Frontal cortex (tissue), 4 donors: ENCODE data around the gene ZNF668. TPM values are rescaled to one million over a fixed set of nuclear protein-coding genes. Genes with fewer than 3 reads are reported as not detected.

Experiments
- DNase-seq, 2 donors: peaks; one replicate each; pipeline ENCODE4 v3.0.0; 2012; ENCODE audit warnings: low spot score in 2 of 2
- FAIRE-seq: peaks from 2 replicates; lab custom pipeline; 2012; peaks lifted over from hg19 to GRCh38; lab: Jason Lieb, UNC
- total RNA-seq: library from RNA; depleted of rRNA; stranded (reverse); fragments of >200 nt; gene quantifications from one replicate; pipeline ENCODE4 v1.2.3, GENCODE V29; 2014
- donor health status: control.
- donor health status: control.
- donor health status: control.

The ZNF668 gene
- total RNA-seq, 1 donor from 2014 or later: 9.0 TPM

DNA sequence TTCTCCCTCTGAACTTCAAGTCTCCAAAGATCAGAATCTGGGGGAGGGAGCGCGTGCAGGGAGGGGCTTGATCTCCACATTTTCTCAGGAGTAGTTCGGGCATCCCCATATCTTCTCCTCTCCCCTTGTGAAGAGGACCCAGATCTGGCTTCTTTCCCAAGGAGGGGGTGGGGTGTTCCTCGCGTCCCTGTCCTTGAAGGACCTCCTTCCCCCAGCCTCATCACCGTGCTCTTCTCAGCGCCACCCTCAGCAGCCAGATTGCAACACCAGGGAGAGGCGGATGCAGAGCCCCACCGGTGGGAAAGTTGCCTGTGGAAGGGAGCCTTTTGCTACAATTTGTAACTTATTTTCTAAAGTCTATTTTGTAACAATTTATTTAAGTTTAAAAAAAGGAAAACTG is 9.0 kb upstream of the ZNF668 start:
- no peak for FAIRE-seq
- no peak for DNase-seq

DNA sequence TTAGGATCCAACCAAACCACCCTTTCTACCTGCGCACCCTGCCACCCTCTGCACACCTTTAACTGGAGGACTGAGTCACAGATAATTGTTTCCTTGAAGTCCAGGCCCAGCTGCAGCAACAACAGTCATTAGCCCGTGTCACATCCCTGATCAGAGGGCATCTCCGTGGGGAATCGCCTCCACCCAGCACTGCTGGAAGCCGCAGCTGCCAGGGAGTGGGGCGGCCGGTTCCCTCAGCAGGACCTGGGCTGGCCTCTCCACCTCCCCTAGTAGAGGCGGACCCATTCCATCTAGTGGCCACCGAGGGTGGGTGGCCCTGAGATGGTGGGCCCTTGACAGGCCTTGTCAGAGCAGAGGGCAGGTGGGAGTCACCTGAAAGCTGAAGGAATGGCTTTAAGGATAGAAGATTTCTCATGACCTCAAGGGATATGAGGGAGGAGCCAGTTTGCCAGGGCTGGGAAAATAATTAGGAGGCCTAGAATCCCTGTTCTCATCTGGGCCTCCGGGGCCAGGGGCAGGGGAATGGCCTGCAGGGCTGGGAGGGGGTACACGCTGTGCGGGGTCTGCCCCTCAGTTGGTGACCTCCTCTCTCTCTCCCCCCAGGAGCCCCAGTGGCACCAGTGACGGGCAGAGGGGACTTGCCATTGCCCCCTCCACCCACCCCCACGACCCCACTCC is 8.5 kb upstream of the ZNF668 start:
- DNase-seq (no peak), FAIRE-seq (no peak)

DNA sequence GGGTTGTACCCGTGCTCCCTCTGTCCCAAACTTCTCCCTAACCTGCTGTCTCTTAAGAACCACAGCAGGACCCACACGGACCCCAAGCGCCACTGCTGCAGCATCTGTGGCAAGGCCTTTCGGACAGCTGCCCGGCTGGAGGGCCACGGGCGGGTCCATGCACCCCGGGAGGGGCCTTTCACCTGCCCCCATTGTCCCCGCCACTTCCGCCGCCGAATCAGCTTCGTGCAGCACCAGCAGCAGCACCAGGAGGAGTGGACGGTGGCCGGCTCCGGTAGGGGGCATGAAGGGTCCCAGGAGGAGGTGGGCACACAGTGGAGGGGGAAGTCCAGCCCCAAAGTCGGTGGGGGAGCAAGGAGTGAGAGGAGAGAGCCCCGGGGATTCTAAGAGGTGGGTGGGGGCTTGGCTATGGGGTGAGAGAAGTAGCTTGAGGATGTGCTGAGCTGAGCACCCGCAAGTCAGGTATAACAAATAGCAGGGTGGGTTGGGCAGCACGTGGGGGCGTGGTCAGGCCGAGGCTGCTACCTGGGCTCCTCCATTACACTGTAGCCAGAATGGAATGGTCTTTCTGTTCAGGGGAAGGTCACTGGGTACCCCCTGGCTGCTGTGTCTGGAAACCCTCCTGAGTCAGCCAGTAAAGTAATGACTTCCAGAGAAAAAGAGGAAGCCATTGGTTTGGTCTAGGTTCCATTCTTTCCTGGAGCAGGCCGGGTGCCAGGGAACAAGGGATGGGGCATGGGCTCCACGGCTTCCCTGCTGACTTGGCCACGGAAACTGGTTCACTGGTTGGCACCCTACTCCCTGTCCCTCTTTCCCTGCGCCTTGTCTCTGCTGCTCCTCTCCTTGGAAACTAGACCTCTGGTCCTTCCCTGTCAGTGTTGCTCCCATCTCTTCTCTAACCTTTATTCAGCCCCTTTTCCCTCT is 7.7 kb upstream of the ZNF668 start:
- FAIRE-seq (no peak), DNase-seq (no peak)

DNA sequence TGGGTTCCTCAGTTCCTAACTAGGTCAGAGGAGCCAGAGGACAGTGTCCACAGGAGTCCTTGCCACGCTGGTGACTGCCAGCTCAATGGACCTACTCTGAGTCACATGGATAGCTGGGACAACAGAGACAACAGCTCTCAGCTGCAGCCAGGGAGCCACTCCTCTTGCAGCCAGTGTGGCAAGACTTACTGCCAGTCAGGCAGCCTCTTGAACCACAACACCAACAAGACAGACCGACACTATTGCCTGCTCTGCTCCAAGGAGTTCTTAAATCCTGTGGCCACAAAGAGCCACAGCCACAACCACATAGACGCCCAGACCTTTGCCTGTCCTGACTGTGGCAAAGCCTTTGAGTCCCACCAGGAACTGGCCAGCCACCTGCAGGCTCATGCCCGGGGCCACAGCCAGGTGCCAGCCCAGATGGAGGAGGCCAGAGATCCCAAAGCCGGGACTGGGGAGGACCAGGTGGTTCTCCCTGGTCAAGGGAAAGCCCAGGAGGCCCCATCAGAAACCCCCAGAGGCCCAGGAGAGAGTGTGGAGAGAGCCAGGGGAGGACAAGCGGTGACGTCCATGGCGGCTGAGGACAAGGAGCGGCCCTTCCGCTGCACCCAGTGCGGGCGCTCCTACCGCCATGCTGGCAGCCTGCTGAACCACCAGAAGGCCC is 6.8 kb upstream of the ZNF668 start:
- FAIRE-seq (no peak), DNase-seq (no peak)

DNA sequence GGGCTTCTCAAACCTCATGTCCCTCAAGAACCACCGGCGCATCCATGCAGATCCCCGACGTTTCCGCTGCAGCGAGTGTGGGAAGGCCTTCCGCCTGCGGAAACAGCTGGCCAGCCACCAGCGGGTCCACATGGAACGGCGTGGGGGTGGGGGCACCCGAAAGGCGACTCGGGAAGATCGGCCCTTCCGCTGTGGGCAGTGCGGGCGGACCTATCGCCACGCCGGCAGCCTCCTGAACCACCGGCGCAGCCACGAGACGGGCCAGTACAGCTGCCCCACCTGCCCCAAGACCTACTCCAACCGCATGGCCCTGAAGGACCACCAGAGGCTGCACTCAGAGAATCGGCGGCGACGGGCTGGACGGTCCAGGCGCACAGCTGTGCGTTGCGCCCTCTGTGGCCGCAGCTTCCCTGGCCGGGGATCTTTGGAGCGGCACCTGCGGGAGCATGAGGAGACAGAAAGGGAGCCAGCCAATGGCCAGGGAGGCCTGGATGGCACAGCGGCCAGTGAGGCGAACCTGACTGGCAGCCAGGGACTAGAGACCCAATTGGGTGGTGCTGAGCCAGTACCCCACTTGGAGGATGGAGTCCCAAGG is 6.1 kb upstream of the ZNF668 start:
- no peak for FAIRE-seq

DNA sequence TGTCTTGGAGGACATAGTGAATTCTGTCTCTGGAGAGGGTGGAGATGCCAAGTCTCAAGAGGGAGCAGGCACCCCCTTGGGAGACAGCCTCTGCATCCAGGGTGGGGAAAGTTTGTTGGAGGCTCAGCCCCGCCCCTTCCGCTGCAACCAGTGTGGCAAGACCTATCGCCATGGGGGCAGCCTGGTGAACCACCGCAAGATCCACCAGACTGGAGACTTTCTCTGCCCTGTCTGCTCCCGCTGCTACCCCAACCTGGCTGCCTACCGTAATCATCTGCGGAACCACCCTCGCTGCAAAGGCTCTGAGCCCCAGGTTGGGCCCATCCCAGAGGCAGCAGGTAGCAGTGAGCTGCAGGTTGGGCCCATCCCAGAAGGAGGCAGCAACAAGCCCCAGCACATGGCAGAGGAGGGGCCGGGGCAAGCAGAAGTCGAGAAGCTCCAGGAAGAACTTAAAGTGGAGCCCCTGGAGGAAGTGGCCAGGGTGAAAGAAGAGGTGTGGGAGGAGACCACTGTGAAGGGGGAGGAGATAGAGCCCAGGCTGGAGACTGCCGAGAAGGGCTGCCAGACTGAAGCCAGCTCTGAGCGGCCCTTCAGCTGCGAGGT is 5.4 kb upstream of the ZNF668 start:
- FAIRE-seq: no peak
- no peak for DNase-seq

More for the DNA sequence above, 6.1 kb upstream of the ZNF668 start:
- DNase-seq: no peak

DNA sequence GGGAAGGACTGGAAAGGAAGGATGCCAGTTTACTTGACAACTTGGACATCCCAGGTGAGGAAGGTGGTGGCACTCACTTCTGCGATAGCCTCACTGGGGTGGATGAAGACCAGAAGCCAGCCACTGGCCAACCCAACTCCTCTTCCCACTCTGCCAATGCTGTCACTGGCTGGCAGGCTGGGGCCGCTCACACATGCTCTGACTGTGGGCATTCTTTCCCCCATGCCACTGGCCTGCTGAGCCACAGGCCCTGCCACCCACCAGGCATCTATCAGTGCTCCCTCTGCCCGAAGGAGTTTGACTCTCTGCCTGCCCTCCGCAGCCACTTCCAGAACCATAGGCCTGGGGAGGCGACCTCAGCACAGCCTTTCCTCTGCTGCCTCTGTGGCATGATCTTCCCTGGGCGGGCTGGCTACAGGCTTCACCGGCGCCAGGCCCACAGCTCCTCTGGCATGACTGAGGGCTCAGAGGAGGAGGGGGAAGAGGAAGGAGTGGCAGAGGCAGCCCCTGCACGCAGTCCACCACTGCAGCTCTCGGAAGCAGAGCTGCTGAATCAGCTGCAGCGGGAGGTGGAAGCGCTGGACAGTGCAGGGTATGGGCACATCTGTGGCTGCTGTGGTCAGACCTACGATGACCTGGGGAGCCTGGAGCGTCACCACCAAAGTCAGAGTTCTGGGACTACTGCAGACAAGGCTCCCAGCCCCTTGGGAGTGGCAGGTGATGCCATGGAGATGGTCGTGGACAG is 4.7 kb upstream of the ZNF668 start:
- DNase-seq (no peak), FAIRE-seq (no peak)

DNA sequence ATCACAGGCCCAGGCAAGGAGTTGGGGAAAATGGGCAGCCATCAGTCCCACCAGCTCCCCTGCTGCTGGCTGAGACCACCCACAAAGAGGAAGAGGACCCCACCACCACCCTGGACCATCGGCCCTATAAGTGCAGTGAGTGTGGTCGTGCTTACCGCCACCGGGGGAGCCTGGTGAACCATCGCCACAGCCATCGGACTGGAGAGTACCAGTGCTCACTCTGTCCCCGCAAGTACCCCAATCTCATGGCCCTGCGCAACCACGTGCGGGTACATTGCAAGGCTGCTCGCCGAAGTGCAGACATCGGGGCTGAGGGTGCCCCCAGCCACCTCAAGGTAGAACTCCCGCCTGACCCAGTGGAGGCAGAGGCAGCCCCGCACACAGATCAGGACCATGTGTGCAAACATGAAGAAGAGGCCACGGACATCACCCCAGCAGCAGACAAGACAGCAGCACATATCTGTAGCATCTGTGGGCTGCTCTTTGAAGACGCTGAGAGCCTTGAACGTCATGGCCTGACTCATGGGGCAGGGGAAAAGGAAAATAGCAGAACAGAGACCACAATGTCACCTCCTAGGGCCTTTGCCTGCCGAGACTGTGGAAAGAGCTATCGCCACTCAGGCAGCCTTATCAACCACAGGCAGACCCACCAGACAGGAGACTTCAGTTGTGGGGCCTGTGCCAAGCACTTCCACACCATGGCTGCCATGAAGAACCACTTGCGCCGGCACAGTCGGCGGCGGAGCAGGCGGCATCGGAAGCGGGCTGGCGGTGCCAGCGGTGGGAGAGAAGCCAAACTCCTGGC is 3.8 kb upstream of the ZNF668 start:
- FAIRE-seq: no peak
- DNase-seq: no peak

DNA sequence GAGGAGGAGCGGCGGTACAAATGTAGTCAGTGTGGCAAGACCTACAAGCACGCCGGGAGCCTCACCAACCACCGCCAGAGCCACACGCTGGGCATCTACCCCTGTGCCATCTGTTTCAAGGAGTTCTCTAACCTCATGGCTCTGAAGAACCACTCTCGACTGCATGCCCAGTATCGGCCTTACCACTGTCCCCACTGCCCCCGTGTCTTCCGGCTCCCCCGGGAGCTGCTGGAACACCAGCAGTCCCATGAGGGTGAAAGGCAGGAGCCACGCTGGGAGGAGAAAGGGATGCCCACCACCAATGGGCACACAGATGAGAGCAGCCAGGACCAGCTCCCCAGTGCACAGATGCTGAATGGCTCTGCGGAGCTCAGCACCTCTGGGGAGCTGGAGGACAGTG is 3.0 kb upstream of the ZNF668 start:
- DNase-seq (no peak), FAIRE-seq (no peak)

DNA sequence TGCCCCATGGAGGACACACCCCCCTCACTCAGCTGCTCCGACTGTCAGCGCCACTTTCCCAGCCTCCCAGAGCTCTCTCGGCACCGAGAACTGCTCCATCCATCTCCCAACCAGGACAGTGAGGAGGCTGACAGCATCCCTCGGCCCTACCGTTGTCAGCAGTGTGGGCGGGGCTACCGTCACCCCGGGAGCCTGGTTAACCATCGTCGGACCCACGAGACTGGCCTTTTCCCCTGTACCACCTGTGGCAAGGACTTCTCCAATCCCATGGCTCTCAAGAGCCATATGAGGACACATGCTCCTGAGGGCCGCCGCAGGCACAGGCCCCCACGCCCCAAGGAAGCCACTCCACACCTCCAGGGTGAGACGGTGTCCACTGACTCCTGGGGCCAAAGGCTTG is 2.3 kb upstream of the ZNF668 start:
- DNase-seq: no peak
- no peak for FAIRE-seq

DNA sequence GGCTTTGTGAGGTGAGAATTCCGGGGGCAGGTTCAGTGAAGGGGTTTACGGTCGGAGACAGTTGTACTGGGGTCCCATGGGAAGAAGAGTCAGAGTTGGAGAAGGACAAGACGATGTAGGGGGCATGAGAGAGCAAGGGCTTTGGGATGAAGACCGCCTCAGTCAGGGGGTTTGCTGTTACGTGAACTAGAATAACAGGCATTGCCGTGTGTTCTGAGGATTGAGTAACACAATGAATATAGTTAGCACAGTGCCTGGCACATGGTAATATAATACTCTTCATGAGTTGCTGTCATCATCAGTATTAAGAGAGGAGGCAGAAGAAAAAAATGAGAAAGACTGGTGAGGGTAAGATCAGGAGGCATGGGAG is 759 bp upstream of the ZNF668 start:
- no peak for DNase-seq
- no peak for FAIRE-seq

DNA sequence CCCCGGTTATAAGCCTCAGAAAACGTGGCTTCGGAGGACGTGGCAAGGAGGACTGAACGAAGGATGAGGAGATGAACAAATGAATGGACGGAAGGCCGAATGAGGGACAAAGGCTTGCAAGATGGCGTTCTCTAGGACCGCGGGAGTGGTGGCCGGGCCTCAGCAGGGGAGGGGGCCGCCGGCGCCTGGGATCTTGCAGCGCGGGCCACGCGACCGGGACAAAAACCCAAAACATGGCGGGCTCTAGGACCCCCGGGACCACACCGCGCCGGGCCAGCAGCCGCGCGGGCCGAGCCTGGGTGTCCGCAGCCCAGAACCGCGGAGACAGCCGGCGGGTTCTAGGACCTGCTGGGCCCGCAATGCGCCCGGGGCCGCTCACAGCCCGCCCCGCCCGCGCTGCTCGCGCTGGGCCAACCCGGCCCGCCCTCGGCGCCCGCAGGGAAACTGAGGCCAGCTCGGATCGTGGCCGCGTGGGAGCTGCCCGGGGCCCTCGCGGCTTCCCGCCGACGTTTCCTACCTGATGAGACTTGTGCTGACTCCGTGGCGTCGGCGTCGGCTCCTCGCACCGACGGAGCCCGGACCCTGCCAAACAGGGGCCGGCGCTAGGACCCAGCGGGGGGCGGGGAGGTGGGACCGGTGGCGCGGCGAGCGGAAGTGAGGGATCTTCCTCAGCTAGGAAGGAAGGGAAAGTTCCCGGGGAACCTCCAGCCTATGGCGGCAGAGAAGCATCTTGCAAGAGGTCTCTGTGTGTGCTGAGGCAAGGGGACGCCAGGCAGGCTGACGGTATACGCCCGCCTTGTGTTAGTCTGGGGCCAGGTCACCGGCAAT is 684 bp downstream of the ZNF668 start:
- DNase-seq (peak; percentile 91 to 92), FAIRE-seq (no peak)

DNA sequence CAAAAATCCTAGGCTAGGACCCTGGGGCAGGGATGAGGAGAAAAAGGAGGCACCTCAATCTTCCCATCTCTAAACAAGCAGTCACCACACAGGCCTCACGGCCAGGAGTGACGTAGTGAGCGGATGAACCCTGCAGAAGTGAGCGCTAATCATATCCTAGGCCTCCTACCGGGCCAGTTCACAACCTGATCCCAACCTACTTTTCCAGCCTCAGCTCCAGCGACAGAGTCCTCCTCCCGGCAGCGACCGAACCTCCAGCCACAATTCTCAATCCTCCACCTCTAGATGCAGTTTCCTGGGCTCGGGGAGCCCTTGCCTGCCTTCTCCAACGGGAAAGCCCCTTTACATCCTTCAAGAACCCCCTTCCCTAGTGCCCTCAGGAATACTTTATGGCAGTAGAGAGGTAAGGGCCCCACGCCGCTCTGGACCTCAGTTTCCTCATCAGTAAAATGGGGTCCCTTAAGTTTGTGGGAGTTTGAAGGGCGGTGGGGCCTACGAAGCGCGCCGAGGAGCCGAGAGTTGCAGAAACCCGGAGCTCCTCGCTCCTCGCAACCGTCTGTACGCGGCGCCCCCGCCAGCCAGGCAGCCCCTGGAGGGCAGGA is 1.4 kb downstream of the ZNF668 start:
- no peak for DNase-seq
- no peak for FAIRE-seq

DNA sequence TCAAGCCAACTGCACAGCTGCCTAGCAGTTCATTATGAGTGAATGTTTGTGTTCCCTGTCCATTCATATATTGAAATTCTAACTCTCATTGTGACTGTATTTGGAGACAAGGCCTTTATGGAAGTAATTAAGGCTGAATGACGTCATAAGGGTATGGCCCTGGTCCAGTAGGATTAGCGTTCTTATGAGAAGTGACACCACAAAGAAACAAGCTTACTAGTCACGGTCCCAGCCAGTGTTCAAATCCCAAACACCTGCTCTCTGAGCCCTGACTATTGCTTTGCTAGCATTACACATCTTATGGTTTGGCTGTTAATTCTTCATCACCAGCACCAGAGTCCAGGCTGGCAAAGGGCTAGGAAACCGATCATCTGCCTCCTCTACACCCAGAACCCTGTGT is 2.2 kb downstream of the ZNF668 start:
- DNase-seq: no peak
- no peak for FAIRE-seq

DNA sequence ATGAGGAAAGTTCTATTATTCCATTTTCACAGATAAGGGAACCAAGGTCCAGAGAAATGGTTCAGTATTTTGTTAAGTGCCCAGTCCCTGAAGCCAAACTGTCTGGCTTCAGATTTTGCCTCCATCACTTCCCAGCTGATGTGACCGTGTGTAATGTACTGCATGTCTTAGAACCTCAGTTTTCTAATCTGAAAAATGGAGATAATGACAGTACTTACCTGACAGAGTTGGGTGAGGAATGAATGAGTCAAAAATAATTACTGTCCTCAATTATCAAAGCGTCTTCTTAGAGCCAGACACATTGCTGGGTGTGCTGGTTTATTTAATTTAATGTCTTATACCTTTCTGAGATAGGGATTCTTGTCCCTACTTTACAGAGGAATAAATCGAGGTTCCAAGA is 6.7 kb downstream of the ZNF668 start:
- no peak for FAIRE-seq
- DNase-seq: no peak

DNA sequence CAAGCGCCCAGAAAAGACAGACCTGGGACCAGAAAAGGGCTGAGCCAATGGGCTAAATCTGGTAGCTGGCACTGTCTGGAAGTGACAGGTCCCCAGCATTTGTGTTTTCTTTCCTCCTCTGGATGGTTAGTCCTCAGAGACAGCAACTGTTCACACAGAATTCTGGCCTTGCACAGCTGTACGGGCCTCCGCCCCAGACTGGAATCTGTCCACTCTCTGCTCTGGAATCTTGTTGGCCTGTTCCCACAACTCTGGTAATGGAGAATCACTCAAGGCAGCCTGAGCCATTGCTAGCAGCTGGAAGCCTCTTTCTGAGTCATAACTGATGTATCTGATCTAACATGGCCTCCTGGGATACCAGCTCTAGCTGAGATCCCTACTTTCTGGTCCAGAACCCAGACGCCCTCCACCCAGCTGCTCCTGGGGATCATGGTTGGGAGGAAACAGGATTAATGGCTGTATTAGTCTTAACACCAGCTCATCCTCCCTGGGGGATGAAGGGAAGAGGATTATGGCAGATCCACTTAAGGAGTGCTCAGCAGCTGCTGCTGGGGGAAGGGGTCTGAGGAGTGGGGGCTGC is 9.1 kb downstream of the ZNF668 start:
- no peak for DNase-seq
- no peak for FAIRE-seq
